ENCODE measurements around the gene CAMK2N1. TPM values are rescaled to one million over a fixed set of nuclear protein-coding genes. Genes with fewer than 3 reads are reported as not detected.

Gene CAMK2N1
- 6.9 and 7.2 TPM in 2 replicates for total RNA-seq

DNA sequence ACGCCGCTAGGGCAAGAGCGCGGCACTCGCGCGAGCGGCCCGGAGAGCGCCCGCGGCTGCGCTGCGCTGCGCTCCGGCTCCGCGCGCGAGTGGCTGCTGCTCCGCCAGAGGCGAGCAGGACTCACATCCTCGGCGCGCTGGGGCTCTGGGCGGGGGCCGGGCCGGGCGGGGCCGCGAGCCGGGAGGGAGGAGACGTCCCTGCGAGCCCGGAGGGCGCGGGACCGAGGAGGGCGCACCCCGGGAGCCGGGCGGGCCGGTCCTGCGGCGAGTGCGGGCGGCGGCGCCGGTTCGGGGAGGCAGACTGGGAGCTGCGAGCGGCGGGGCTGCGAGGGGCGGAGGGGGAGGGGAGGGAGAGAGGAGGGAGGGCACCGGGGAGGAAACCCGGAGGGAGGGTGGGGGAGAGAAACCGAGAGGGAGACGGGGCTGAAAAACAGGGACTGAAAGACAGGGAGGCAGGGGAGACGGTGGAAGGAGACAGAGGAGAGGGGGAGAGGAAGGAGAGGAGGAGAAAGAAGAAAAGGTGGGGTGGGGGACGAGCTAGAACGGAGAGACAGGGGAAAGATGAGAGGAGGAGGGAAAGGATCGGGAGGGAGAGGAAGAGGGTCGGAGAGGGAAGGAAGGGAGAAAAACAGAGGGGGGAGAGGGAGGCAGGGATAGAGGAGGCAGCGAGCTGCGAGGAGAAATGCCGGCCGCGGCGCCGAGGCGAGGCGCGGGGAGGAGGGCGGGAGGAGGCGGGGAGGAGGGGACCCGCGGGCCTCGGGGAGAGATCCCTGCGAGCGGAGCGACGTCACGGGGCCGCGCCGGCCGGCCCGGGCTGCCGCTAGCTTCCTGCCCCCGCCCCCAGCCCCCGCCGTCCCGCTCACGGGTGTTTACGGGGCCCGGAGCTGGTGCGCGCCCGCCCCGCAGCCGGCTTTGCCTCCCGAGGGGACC lies at the start of gene CAMK2N1:
TSS of gene CAMK2N1 (minus strand) at position 684 of the 930 bp plus-strand sequence. CDS start 831 bp downstream, outside the sequence.

DNA sequence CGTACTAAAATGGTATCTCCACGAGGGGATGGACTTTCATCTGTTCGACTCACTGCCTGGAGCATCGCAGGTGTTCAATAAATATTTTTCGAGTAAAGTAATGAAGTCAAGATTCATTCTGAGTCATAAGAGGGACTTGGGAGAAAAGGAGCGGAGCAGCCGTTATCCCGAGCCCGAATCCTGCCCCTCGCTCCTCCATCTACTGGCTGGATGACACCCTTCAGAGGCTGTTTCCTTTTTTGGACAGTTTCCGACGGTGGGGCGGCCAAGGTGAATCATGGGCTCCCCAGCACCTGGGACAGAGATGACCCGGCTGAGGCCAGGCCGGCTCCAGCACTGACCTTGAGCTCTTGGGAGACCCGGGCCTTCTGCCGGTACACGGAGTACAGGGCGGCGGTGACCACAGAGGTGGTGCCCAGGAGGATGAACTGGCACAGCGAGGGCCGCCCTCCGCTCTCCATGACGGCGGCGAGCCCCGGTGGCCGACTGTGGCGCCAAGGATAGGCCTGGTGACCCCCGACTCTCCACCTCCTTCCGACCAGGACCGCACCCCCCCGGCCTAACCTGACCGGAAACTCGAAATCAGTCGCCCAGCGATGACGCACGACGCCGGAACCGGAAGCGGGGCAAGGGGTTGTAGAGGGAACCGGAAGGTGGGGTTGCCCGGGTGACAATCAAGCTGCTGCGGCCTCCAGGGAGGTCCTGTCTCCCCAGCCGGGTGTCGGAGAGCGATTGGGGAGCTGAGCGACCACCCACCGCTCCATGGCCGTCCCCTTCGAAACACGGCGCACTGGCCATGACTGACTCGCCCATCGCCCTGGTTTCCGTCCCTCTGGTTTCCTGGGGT lies 21.8 kb upstream of the CAMK2N1 start, which contains the start of gene MUL1:
TSS of gene MUL1 (minus strand) at position 588 of the 847 bp plus-strand sequence. CDS start at position 461, 127 bp downstream.

Other genes with a start within 250 kb of the CAMK2N1 start
- not detected in 2 replicates for gene VWA5B1, start 195.3 kb downstream of the CAMK2N1 start, total RNA-seq
- gene MUL1, start 21.9 kb upstream of the CAMK2N1 start, total RNA-seq, result 29.7 and 31.3 TPM in 2 replicates
- gene FAM43B, start 66.4 kb upstream of the CAMK2N1 start, total RNA-seq, result not detected in 2 replicates
- 0.68 and 0.71 TPM in 2 replicates for gene CDA, start 102.9 kb upstream of the CAMK2N1 start, total RNA-seq
- 50.2 and 60.7 TPM in 2 replicates for gene PINK1, start 147.2 kb upstream of the CAMK2N1 start, total RNA-seq
- gene DDOST, start 175.2 kb upstream of the CAMK2N1 start, total RNA-seq, result 236 and 441 TPM in 2 replicates
- 1.7 and 2.1 TPM in 2 replicates for gene KIF17, start 231.8 kb upstream of the CAMK2N1 start, total RNA-seq
- gene SH2D5, start 246.5 kb upstream of the CAMK2N1 start, total RNA-seq, result 39.8 and 51.6 TPM in 2 replicates

Measured in nasal cavity respiratory epithelium epithelial cell of viscerocranial mucosa (primary cell).